A549 treated with GW870086 at 1 μM for 4 hours (cell line): ENCODE measurements around the gene NLRP1. TPM values are rescaled to one million over a fixed set of nuclear protein-coding genes. Genes with fewer than 3 reads are reported as not detected.

Experiments
- total RNA-seq: library from RNA; stranded (reverse); fragments of 200-300 nt; extraction: Qiagen RNA extraction; gene quantifications from 5 replicates; pipeline ENCODE4 v1.2.3, GENCODE V29; 2022; ENCODE audit warnings: low read depth

The NLRP1 gene
- total RNA-seq, result 2.3 to 3.5 TPM (median 2.8 TPM) in 5 replicates

GRCh38 chr17:5584383-5585286 lies at the start of gene NLRP1:
NLRP1 (minus strand) TSS chr17:5584509; CDS start chr17:5583957, 552 bp downstream.

GRCh38 chr17:5486206-5487124 lies 97.8 kb downstream of the NLRP1 start, which contains the start of gene MIS12:
MIS12 (plus strand) TSS chr17:5486566; CDS start chr17:5488863, 2,297 bp downstream.

GRCh38 chr17:5485270-5486205 lies 98.8 kb downstream of the NLRP1 start, which contains the start of gene DERL2:
DERL2 (minus strand) TSS chr17:5486178; CDS start chr17:5486161, 17 bp downstream.

Other genes starting within 250 kb of the NLRP1 start
- 66.7 to 113 TPM (median 82.9 TPM) in 5 replicates for gene NUP88, start 164.8 kb downstream of the NLRP1 start, total RNA-seq
- 31.4 to 42.7 TPM (median 33.0 TPM) in 5 replicates for gene RPAIN, start 164.3 kb downstream of the NLRP1 start, total RNA-seq
- 530 to 590 TPM (median 584 TPM) in 5 replicates for gene C1QBP, start 145.4 kb downstream of the NLRP1 start, total RNA-seq
- gene DHX33, start 115.5 kb downstream of the NLRP1 start, total RNA-seq, result 23.9 to 31.1 TPM (median 29.1 TPM) in 5 replicates
- gene DERL2, start 98.3 kb downstream of the NLRP1 start, total RNA-seq, result 83.1 to 117 TPM (median 111 TPM) in 5 replicates
- gene MIS12, start 97.9 kb downstream of the NLRP1 start, total RNA-seq, result 12.4 to 17.3 TPM (median 16.7 TPM) in 5 replicates